Kidney (tissue), 14 donors: ENCODE measurements around the gene KRTAP5-8. TPM values are rescaled to one million over a fixed set of nuclear protein-coding genes. Genes with fewer than 3 reads are reported as not detected.

Experiments used
- DNase-seq, 5 donors: peaks; one replicate each; pipeline ENCODE4 v3.0.0-alpha.2; 2013 to 2020
- FAIRE-seq: peaks from 2 replicates; lab custom pipeline; 2012; peaks lifted over from hg19 to GRCh38; lab: Jason Lieb, UNC
- H3K27ac ChIP-seq, 2 donors: one replicate each; pipeline ENCODE4 v1.7.0; 2013; ENCODE audit warnings: low read depth in 2 of 2, low read length in 2 of 2, inconsistent platforms in 1 of 2
- H3K27me3 ChIP-seq: one replicate; pipeline ENCODE4 v1.7.1; 2013; ENCODE audit warnings: low read length, inconsistent platforms; ENCODE audit not compliant: control insufficient read depth, insufficient read depth
- H3K36me3 ChIP-seq, 3 donors: one replicate each; pipeline versions ENCODE4 v1.7.0 to v1.7.1; 2013; ENCODE audit warnings: low read length in 3 of 3, control low read depth in 1 of 3, inconsistent platforms in 1 of 3; ENCODE audit not compliant: insufficient read depth in 3 of 3, control insufficient read depth in 2 of 3
- H3K4me1 ChIP-seq, 3 donors: one replicate each; pipeline versions ENCODE4 v1.7.0 to v1.7.1; 2013; ENCODE audit warnings: low read length in 3 of 3, inconsistent platforms in 1 of 3, low read depth in 1 of 3; ENCODE audit not compliant: control insufficient read depth in 2 of 3, insufficient read depth in 2 of 3
- H3K4me3 ChIP-seq, 3 donors: one replicate each; pipeline versions ENCODE4 v1.7.0 to v1.8.1; 2013; ENCODE audit warnings: low read length in 3 of 3, control low read depth in 1 of 3, inconsistent platforms in 1 of 3
- H3K9ac ChIP-seq, 3 donors: one replicate each; pipeline versions ENCODE4 v1.7.0 to v1.7.1; 2013; ENCODE audit warnings: low read length in 3 of 3, control low read depth in 1 of 3, inconsistent platforms in 1 of 3
- H3K9me3 ChIP-seq, 3 donors: one replicate each; pipeline versions ENCODE4 v1.7.0 to v1.7.1; 2013; ENCODE audit warnings: low read length in 3 of 3, control low read depth in 1 of 3, inconsistent platforms in 1 of 3; ENCODE audit not compliant: control insufficient read depth in 2 of 3, insufficient read depth in 1 of 3
- intact Hi-C: fragments of 100-400 bp; cut with DNase I; formaldehyde crosslinking; loops from one replicate; pipeline ENCODE4 v1.11.1; 2022
- polyA plus RNA-seq: library from polyadenylated mRNA; stranded (reverse); fragments of 350-450 nt; fragmentation: Illumina TruSeq; extraction: RNeasy Lipid Tissue Mini Kit (QIAGEN cat#74804); gene quantifications from one replicate; pipeline ENCODE4 v1.2.3, GENCODE V29; 2014; ENCODE audit warnings: low read depth, low replicate concordance; ENCODE audit not compliant: insufficient read depth
- total RNA-seq: library from RNA; stranded (reverse); fragmentation: NEBNext Ultra II Directional; extraction: Animal tissue kit (Norgen Biotek cat#: 25700); gene quantifications from one replicate; pipeline ENCODE4 v1.2.1, GENCODE V29; 2021
- TF ChIP-seq, protein P1 (sequence below): IDR thresholded peaks from 3 replicates; pipeline ENCODE4 v1.5.1; 2012; ENCODE audit warnings: mild to moderate bottlenecking, moderate library complexity, borderline replicate concordance; ENCODE audit not compliant: insufficient read depth; ENCODE audit errors: extremely low read depth
- donor health status: control.
- donor health status: control.
- donor health status: control.
- donor health status: control.
- donor health status: control.
- donor health status: DM: yes; HTN: yes; CAD: no.
- donor health status: Normal renal cell carcinoma (clear cell type).

Gene KRTAP5-8
- total and polyA plus RNA-seq, 2 donors from 2014 or later, result 0.35 to 1.8 TPM

- TF ChIP-seq, protein P1, sequence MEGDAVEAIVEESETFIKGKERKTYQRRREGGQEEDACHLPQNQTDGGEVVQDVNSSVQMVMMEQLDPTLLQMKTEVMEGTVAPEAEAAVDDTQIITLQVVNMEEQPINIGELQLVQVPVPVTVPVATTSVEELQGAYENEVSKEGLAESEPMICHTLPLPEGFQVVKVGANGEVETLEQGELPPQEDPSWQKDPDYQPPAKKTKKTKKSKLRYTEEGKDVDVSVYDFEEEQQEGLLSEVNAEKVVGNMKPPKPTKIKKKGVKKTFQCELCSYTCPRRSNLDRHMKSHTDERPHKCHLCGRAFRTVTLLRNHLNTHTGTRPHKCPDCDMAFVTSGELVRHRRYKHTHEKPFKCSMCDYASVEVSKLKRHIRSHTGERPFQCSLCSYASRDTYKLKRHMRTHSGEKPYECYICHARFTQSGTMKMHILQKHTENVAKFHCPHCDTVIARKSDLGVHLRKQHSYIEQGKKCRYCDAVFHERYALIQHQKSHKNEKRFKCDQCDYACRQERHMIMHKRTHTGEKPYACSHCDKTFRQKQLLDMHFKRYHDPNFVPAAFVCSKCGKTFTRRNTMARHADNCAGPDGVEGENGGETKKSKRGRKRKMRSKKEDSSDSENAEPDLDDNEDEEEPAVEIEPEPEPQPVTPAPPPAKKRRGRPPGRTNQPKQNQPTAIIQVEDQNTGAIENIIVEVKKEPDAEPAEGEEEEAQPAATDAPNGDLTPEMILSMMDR, result no peak
Observed at GRCh38 chr11:71518506-71519471, 19.0 kb upstream of the KRTAP5-8 start.

GRCh38 chr11:71519546-71519945 lies 18.3 kb upstream of the KRTAP5-8 start:
- intact Hi-C loops, result no loop called here
- Histone ChIP-seq H3K9ac (no peak overlapping the region), H3K9me3 (no peaks in the 10 kb centered on the region), H3K4me1 (no peaks in the 10 kb centered on the region), H3K4me3 (no peak overlapping the region), H3K36me3 (no peaks in the 10 kb centered on the region), H3K27me3 (no peaks in the 10 kb centered on the region), H3K27ac (no peak overlapping the region)
- TF ChIP-seq, protein P1, result no peak
- DNase-seq (no peak), FAIRE-seq (no peak)

More at GRCh38 chr11:71518506-71519471, 19.0 kb upstream of the KRTAP5-8 start:
- intact Hi-C loops, result no loop called here
- DNase-seq (no peak), FAIRE-seq (no peak)
- Histone ChIP-seq H3K27ac (no peak overlapping the region), H3K4me3 (no peak overlapping the region), H3K36me3 (no peaks in the 10 kb centered on the region), H3K27me3 (no peaks in the 10 kb centered on the region), H3K9me3 (no peaks in the 10 kb centered on the region), H3K4me1 (no peaks in the 10 kb centered on the region), H3K9ac (no peak overlapping the region)

DNA sequence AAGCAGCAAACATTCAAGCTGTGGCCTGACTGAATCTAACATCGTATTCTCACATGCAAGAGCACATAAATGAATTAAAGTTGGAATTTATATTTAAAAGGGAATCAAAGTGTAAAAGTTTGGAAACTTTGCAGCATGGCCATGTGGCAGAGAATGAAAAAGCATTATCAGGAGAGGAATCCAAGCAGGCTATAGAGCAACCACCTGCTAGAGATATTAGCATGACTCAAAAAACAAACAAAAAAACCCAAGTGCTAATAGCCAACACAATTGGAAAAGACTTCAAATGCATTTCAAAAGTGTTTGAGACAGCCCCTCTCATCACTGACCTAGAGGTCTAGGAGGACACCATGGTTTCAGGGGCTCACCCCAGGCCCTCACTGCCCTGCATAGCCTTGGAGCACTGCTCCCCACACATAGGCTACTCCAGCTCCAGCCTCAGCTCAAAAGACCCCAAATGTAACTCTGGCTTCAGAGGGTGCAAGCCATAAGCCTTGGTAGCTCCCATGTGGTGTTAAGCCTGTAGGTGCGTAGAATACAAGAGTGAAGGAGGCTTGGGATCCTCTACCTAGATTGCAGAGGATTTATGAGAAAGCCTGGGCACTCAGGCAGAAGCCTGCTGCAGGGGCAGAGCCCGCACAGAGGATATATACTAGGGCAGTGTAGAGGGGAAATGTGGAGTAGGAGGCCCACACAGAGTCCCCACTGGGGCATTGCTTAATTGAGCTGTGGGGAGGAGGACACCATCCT lies 12.5 kb upstream of the KRTAP5-8 start:
- Histone ChIP-seq H3K27ac (no peak overlapping the region), H3K4me3 (no peak overlapping the region), H3K9ac (no peak overlapping the region), H3K9me3 (no peaks in the 10 kb centered on the region), H3K4me1 (no peaks in the 10 kb centered on the region), H3K36me3 (no peaks in the 10 kb centered on the region), H3K27me3 (no peaks in the 10 kb centered on the region)
- intact Hi-C loops, result no loop called here
- DNase-seq (no peak), FAIRE-seq (no peak)
- TF ChIP-seq, protein P1, result no peak
